ENCODE data around the gene RWDD3.

RWDD3 gene

GRCh38 chr1:95233737-95234500, at the start of gene RWDD3:
Gene RWDD3 (plus strand): TSS chr1:95234210. CDS start chr1:95234231, 21 bp downstream.
- peak; percentile 92 to 96 for DNase-seq

- no peak for DNase-seq
Observed at GRCh38 chr1:95186149-95186548, 47.9 kb upstream of the RWDD3 start.

GRCh38 chr1:95193591-95193990, 40.4 kb upstream of the RWDD3 start:
- DNase-seq: no peak

- DNase-seq: no peak
Observed at GRCh38 chr1:95195046-95195445, 39.0 kb upstream of the RWDD3 start.

GRCh38 chr1:95196017-95196416, 38.0 kb upstream of the RWDD3 start:
- DNase-seq: no peak

- DNase-seq: no peak
Observed at GRCh38 chr1:95197616-95198252, 36.3 kb upstream of the RWDD3 start.

GRCh38 chr1:95201905-95202304, 32.1 kb upstream of the RWDD3 start:
- DNase-seq: no peak

- no peak for DNase-seq
Observed at GRCh38 chr1:95203908-95204437, 30.0 kb upstream of the RWDD3 start.

GRCh38 chr1:95206514-95206913, 27.5 kb upstream of the RWDD3 start:
- no peak for DNase-seq

- DNase-seq: no peak
Observed at GRCh38 chr1:95207223-95207935, 26.6 kb upstream of the RWDD3 start.

GRCh38 chr1:95208876-95209275, 25.1 kb upstream of the RWDD3 start:
- DNase-seq: no peak

- no peak for DNase-seq
Observed at GRCh38 chr1:95209291-95209690, 24.7 kb upstream of the RWDD3 start.

- no peak for DNase-seq
Observed at GRCh38 chr1:95216292-95216990, 17.6 kb upstream of the RWDD3 start.

- no peak for DNase-seq
Observed at GRCh38 chr1:95217371-95217770, 16.6 kb upstream of the RWDD3 start.

GRCh38 chr1:95219407-95219806, 14.6 kb upstream of the RWDD3 start:
- DNase-seq: no peak

- no peak for DNase-seq
Observed at GRCh38 chr1:95221306-95221705, 12.7 kb upstream of the RWDD3 start.

GRCh38 chr1:95222629-95223028, 11.4 kb upstream of the RWDD3 start:
- no peak for DNase-seq

- no peak for DNase-seq
Observed at GRCh38 chr1:95223110-95223509, 10.9 kb upstream of the RWDD3 start.

- DNase-seq: no peak
Observed at GRCh38 chr1:95226781-95227660, 7.0 kb upstream of the RWDD3 start.

- no peak for DNase-seq
Observed at GRCh38 chr1:95229037-95229436, 5.0 kb upstream of the RWDD3 start.

GRCh38 chr1:95229706-95230105, 4.3 kb upstream of the RWDD3 start:
- DNase-seq: no peak

GRCh38 chr1:95230256-95230655, 3.8 kb upstream of the RWDD3 start:
- DNase-seq: no peak

All from stimulated activated CD4-positive, alpha-beta T cell treated with anti-CD3 and anti-CD28 coated beads, Interleukin-4, amount 100 ng/mL, for 4 hours (primary cell).